ENCODE measurements around the gene MRPL12.

GRCh38 chr17:81703747-81704654, 834 bp downstream of the MRPL12 start:
- TF ChIP-seq, protein P1, sequence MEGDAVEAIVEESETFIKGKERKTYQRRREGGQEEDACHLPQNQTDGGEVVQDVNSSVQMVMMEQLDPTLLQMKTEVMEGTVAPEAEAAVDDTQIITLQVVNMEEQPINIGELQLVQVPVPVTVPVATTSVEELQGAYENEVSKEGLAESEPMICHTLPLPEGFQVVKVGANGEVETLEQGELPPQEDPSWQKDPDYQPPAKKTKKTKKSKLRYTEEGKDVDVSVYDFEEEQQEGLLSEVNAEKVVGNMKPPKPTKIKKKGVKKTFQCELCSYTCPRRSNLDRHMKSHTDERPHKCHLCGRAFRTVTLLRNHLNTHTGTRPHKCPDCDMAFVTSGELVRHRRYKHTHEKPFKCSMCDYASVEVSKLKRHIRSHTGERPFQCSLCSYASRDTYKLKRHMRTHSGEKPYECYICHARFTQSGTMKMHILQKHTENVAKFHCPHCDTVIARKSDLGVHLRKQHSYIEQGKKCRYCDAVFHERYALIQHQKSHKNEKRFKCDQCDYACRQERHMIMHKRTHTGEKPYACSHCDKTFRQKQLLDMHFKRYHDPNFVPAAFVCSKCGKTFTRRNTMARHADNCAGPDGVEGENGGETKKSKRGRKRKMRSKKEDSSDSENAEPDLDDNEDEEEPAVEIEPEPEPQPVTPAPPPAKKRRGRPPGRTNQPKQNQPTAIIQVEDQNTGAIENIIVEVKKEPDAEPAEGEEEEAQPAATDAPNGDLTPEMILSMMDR (IDR thresholded peaks at IDR 0.05; ENCODE audit: low read length) = no peak
- no peak for TF ChIP-seq EZH2 (IDR thresholded peaks at IDR 0.05; ENCODE audit: borderline replicate concordance, low read length)

All from OCI-LY1 (cell line).